OCI-LY7 (cell line): ENCODE data around the gene PLEKHG4B. TPM values are rescaled to one million over a fixed set of nuclear protein-coding genes. Genes with fewer than 3 reads are reported as not detected.

Source experiments
- BruUV-seq: library from RNA; stranded (reverse); fragments of 400-500 nt; replicated peaks from 2 replicates; lab custom pipeline; 2021; lab: Mats Ljungman, UMichigan
- CTCF ChIA-PET: fragments of 300-600 bp; sonication (Branson Sonifier 250); formaldehyde crosslinking; loops from one replicate; lab custom pipeline; 2022; ENCODE audit warnings: antibody characterized with exemption; ENCODE audit not compliant: unreplicated experiment; lab: Charles Lee
- POLR2A ChIA-PET: fragments of 300-600 bp; sonication (Branson Sonifier 250); formaldehyde crosslinking; loops from one replicate; lab custom pipeline; 2022; ENCODE audit warnings: antibody characterized with exemption; lab: Charles Lee
- DNase-seq: peaks from one replicate; pipeline ENCODE4 v3.0.0-alpha.2; 2015; ENCODE audit warnings: low spot score
- H2AFZ ChIP-seq: fragments of 200-600 bp; sonication (generic), shearing (Covaris generic); 2 replicates; pipeline ENCODE4 v1.6.1; 2014; ENCODE audit warnings: mild to moderate bottlenecking, antibody characterized with exemption, low read length, moderate library complexity
- H3K27ac ChIP-seq: fragments of 200-600 bp; sonication (generic); 2 replicates; pipeline ENCODE4 v1.5.1; 2014; ENCODE audit warnings: mixed run types, low read depth, mild to moderate bottlenecking, moderate library complexity, low read length, inconsistent platforms; ENCODE audit not compliant: poor library complexity, severe bottlenecking
- H3K36me3 ChIP-seq: fragments of 200-600 bp; sonication (generic); 2 replicates; pipeline ENCODE4 v1.6.1; 2014; ENCODE audit warnings: mild to moderate bottlenecking, antibody characterized with exemption, low read length, moderate library complexity, mixed read lengths; ENCODE audit not compliant: insufficient read depth
- H3K4me1 ChIP-seq: fragments of 200-600 bp; sonication (generic); 2 replicates; pipeline ENCODE4 v1.5.1; 2014; ENCODE audit warnings: mild to moderate bottlenecking, low read length; ENCODE audit not compliant: insufficient read depth, poor library complexity, severe bottlenecking
- H3K4me2 ChIP-seq: fragments of 200-600 bp; sonication (generic); 2 replicates; pipeline ENCODE4 v1.6.1; 2014; ENCODE audit warnings: mild to moderate bottlenecking, low read length
- H3K4me3 ChIP-seq: fragments of 200-600 bp; sonication (generic); 2 replicates; pipeline ENCODE4 v1.5.1; 2014; ENCODE audit warnings: mild to moderate bottlenecking, low read depth, low read length; ENCODE audit not compliant: poor library complexity, severe bottlenecking
- H3K79me2 ChIP-seq: fragments of 200-600 bp; sonication (generic); 2 replicates; pipeline ENCODE4 v1.6.1; 2016; ENCODE audit warnings: low read depth, mild to moderate bottlenecking, low read length, moderate library complexity, mixed read lengths; ENCODE audit not compliant: insufficient read depth
- H3K9me2 ChIP-seq: fragments of 200-600 bp; sonication (generic); 2 replicates; pipeline ENCODE4 v1.6.1; 2016; ENCODE audit warnings: mild to moderate bottlenecking, low read length, mixed read lengths; ENCODE audit not compliant: insufficient read depth
- H3K9me3 ChIP-seq: fragments of 200-600 bp; sonication (generic); 2 replicates; pipeline ENCODE4 v1.6.1; 2014; ENCODE audit warnings: mild to moderate bottlenecking, mixed run types, low read length, mixed read lengths
- H4K20me1 ChIP-seq: fragments of 200-600 bp; sonication (generic); 2 replicates; pipeline ENCODE4 v1.6.1; 2014; ENCODE audit warnings: mild to moderate bottlenecking, antibody characterized with exemption, low read length, moderate library complexity, mixed read lengths; ENCODE audit not compliant: insufficient read depth
- CTCF ChIP-seq: fragments of 200-600 bp; sonication (generic); conservative IDR thresholded peaks from 2 replicates; pipeline ENCODE4 v1.5.1; 2014; ENCODE audit warnings: mild to moderate bottlenecking, antibody characterized with exemption, low read length, moderate library complexity, mixed read lengths
- EZH2phosphoT487 ChIP-seq: fragments of 200-600 bp; sonication (generic); IDR thresholded peaks from 2 replicates; pipeline ENCODE4 v1.6.1; 2018; ENCODE audit warnings: low read depth, borderline replicate concordance, mild to moderate bottlenecking, mixed run types, antibody characterized with exemption, low read length, moderate library complexity, mixed read lengths
- intact Hi-C: fragments of 100-400 bp; cut with micrococcal nuclease; formaldehyde crosslinking; loops from one replicate; pipeline ENCODE4 v1.10.0; 2022; ENCODE audit not compliant: unreplicated experiment
- total RNA-seq, 2 experiments: library from RNA; depleted of rRNA in 1 of 2; stranded (reverse); fragments of >200 nt in 1 of 2; shearing (Covaris generic) in 1 of 2; gene quantifications; 2 replicates each; pipeline ENCODE4 v1.2.3, GENCODE V29; 2014 to 2022

The PLEKHG4B gene
- total RNA-seq, 2 experiments from 2014 or later = 0.30 to 0.41 TPM

- Histone ChIP-seq H3K4me1 (peaks cover 39% of the 10 kb centered on the region), H3K4me3 (no peak overlapping the region), H3K79me2 (peaks cover 34% of the 10 kb centered on the region), H4K20me1 (peaks cover 2% of the 10 kb centered on the region), H3K27ac (no peak overlapping the region), H2AFZ (no peak overlapping the region), H3K9me2 (no peaks in the 10 kb centered on the region), H3K36me3 (peaks cover 55% of the 10 kb centered on the region), H3K4me2 (no peak overlapping the region), H3K9me3 (no peaks in the 10 kb centered on the region)
- CTCF ChIA-PET = no interaction called here
- no peak for TF ChIP-seq CTCF
- TF ChIP-seq EZH2phosphoT487 = no peak
- intact Hi-C loops = no loop called here
- DNase-seq = no peak
- BruUV-seq = TSS peak; percentile 64
- POLR2A ChIA-PET = no interaction called here
Observed at GRCh38 chr5:204966-205670, 113.2 kb downstream of the PLEKHG4B start.

GRCh38 chr5:206406-206805 is 114.4 kb downstream of the PLEKHG4B start:
- H3K9me3 ChIP-seq = no peaks in the 10 kb centered on the region
- intact Hi-C loops = no loop called here
- H3K36me3 ChIP-seq = peaks cover 55% of the 10 kb centered on the region
- peaks cover 27% of the 10 kb centered on the region for H3K4me1 ChIP-seq
- BruUV-seq = no TSS peak
- H3K27ac ChIP-seq = no peak overlapping the region
- TF ChIP-seq EZH2phosphoT487 = no peak
- TF ChIP-seq CTCF = no peak
- H3K4me2 ChIP-seq = no peak overlapping the region
- DNase-seq = no peak
- CTCF ChIA-PET = no interaction called here
- H2AFZ ChIP-seq = no peak overlapping the region
- no peaks in the 10 kb centered on the region for H3K9me2 ChIP-seq
- H3K79me2 ChIP-seq = peaks cover 31% of the 10 kb centered on the region
- no peak overlapping the region for H3K4me3 ChIP-seq
- H4K20me1 ChIP-seq = peaks cover 5% of the 10 kb centered on the region
- POLR2A ChIA-PET = no interaction called here

DNA sequence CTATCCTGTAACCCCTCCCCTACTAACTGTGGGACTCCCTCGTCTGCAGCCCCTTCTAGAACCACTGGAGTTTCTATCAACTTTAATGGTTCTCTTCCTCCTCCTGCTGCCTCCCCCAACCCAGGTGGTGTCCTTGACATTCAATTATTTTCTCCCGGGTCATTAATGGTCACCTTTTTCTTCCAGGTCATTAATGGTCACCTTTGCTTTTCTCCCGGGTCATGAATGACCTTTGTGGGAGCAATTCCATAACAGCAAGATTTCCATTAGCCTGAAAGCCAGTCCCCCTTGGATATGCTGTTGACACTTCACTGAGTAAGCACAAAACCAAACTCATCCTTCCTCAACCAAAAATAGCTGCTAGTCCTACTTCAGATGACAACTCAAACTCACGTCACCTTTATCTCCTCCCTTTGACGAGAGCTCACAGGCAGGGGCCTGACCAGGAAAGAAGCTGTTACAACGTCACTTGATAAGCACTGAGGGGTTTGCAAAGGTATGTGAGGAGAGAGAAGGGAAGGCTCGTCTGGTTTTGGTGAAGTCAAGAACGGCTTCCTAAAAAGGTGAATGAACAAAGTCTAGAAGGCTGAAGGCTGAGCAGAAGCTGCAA is 115.1 kb downstream of the PLEKHG4B start:
- H3K4me1 ChIP-seq = peaks cover 20% of the 10 kb centered on the region
- ChIA-PET POLR2A (interaction anchor here (0.6 to 0.7 kb wide), 2 partner anchors 12 to 16 kb away, joined by 3 read pairs; no protein-coding TSS in a partner anchor), CTCF (no interaction called here)
- no peaks in the 10 kb centered on the region for H3K9me2 ChIP-seq
- no peak overlapping the region for H3K4me3 ChIP-seq
- H3K79me2 ChIP-seq = peaks cover 31% of the 10 kb centered on the region
- no peak overlapping the region for H3K4me2 ChIP-seq
- DNase-seq = no peak
- no peaks in the 10 kb centered on the region for H3K9me3 ChIP-seq
- TF ChIP-seq EZH2phosphoT487 (no peak), CTCF (no peak)
- peaks cover 5% of the 10 kb centered on the region for H4K20me1 ChIP-seq
- H3K27ac ChIP-seq = no peak overlapping the region
- no peak overlapping the region for H2AFZ ChIP-seq
- no TSS peak for BruUV-seq
- intact Hi-C loops = no loop called here
- peaks cover 55% of the 10 kb centered on the region for H3K36me3 ChIP-seq
